ENCODE data around the gene GRM4.
"Not testable (repeated sequence)": the region's sequence is repeated elsewhere in the genome, so short reads cannot be mapped to it uniquely, and the experiment has no call there.

GRM4 gene

DNA sequence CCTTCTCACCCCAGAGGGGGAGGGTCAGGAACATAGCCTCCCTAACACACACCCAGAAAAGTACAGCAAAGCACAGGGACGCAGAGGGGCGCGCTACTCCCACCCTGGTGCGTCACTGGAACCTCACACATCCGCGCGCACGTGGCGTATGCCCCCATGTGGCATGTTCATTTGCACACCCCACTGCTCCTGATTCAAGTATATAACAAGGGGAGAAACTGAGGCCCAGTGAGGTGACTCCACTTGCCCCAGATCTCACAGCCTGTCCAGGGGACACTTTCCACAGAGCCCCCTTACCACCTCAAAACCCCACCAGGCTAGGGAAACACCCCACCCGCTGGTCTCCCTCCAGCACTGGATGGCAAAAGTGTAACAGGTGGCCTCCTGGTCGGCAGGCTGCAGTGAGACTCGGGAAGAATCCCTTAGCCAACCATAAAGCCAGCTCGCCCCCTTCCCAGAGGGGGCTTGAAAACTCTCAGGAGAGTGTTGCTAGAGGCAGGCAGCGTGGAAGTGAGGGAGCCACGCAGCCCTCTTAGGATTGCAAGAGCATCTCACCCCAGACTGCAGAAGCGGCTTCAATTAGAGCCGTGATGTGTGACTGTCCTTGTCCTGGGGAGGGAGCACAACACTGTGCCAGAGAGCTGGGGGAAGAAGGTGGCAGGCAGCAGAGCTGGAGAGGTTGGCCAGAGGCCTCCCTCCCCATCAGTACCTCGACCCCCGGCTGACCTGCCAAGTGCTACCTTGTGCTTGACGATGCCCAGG, at the start of gene GRM4:
Gene GRM4, minus strand, starts transcription at position 67 of the 762 bp plus-strand sequence. CDS start 12,591 bp downstream, outside the sequence.
- H3K36me3 ChIP-seq (ENCODE audit: insufficient read depth): no peaks in the 10 kb centered on the region
- no peak within 1 kb of the TSS for H2AFZ ChIP-seq (ENCODE audit: low read depth)
- no peak within 1 kb of the TSS for H3K4me3 ChIP-seq (IDR thresholded peaks at IDR 0.05; ENCODE audit: insufficient read depth, low read depth, low read length)
- TF ChIP-seq, protein P1, sequence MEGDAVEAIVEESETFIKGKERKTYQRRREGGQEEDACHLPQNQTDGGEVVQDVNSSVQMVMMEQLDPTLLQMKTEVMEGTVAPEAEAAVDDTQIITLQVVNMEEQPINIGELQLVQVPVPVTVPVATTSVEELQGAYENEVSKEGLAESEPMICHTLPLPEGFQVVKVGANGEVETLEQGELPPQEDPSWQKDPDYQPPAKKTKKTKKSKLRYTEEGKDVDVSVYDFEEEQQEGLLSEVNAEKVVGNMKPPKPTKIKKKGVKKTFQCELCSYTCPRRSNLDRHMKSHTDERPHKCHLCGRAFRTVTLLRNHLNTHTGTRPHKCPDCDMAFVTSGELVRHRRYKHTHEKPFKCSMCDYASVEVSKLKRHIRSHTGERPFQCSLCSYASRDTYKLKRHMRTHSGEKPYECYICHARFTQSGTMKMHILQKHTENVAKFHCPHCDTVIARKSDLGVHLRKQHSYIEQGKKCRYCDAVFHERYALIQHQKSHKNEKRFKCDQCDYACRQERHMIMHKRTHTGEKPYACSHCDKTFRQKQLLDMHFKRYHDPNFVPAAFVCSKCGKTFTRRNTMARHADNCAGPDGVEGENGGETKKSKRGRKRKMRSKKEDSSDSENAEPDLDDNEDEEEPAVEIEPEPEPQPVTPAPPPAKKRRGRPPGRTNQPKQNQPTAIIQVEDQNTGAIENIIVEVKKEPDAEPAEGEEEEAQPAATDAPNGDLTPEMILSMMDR (conservative IDR thresholded peaks at IDR 0.05; ENCODE audit: low read depth, low read length): no peak
- no peak within 1 kb of the TSS for H3K4me2 ChIP-seq
- no peak within 1 kb of the TSS for H3K27ac ChIP-seq
- H3K79me2 ChIP-seq (ENCODE audit: insufficient read depth, low read depth): no peaks in the 10 kb centered on the region
- H3K9ac ChIP-seq: no peak within 1 kb of the TSS
- no peaks in the 10 kb centered on the region for H3K4me1 ChIP-seq (ENCODE audit: low read depth, poor library complexity, severe bottlenecking)
- H4K20me1 ChIP-seq (ENCODE audit: insufficient read depth): no peaks in the 10 kb centered on the region
- peaks cover 46% of the 10 kb centered on the region; the same call in 1 of the 2 replicates for H3K27me3 ChIP-seq (ENCODE audit: insufficient read depth, low read depth)

DNA sequence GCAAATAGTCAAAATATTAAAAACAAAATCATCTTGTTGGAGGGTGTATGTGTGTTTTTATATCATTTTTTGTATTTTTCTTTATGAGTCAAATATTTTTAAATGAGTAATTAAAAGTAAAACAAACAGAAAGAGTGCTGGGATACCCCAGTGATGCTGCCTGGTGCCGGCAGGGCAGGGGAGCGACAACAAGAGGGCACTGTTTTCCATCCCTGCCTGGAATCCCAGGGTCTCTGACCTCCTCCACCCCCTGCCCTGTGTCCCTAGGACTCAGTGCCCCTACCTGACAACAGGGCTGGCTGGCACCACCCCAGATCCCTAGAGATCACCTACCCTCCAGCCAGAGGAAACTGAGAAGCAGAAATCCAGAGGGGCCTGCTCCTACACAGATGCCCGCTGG, 48.9 kb upstream of the GRM4 start:
- no peak overlapping the region for H3K9ac ChIP-seq
- TF ChIP-seq, protein P1 (conservative IDR thresholded peaks at IDR 0.05; ENCODE audit: low read depth, low read length): no peak
- no peak overlapping the region for H2AFZ ChIP-seq (ENCODE audit: low read depth)
- H3K27me3 ChIP-seq (ENCODE audit: insufficient read depth, low read depth): no peaks in the 10 kb centered on the region
- H3K27ac ChIP-seq: no peak overlapping the region
- H3K4me1 ChIP-seq (ENCODE audit: low read depth, poor library complexity, severe bottlenecking): no peaks in the 10 kb centered on the region
- no peak overlapping the region for H3K4me3 ChIP-seq (IDR thresholded peaks at IDR 0.05; ENCODE audit: insufficient read depth, low read depth, low read length)
- H3K36me3 ChIP-seq (ENCODE audit: insufficient read depth): no peaks in the 10 kb centered on the region
- H4K20me1 ChIP-seq (ENCODE audit: insufficient read depth): no peaks in the 10 kb centered on the region
- no peak overlapping the region for H3K4me2 ChIP-seq
- H3K79me2 ChIP-seq (ENCODE audit: insufficient read depth, low read depth): no peaks in the 10 kb centered on the region

DNA sequence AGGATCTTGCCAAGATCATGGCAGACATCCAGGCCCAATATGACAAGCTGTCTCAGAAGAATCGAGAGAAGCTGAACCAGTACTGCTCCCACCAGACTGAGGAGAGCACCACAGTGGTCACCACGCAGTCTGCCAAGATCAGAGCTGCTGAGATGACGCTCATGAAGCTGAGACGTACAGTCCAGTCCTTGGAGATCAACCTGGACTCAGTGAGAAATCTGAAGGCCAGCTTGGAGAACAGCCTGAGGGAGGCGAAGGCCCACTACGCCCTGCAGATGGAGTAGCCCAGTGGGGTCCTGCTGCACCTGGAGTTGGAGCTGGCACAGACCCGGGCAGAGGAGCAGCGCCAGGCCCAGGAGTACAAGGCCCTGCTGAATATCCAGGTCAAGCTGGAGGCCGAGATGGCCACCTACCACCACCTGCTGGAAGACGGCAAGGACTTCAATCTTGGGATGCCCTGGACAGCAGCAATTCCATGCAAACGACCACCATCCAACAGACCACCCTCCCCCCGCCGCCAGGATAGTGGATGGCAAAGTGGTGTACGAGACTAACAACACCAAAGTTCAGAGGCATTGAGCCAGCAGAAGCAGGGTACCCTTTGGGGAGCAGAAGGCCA, 44.7 kb upstream of the GRM4 start:
- TF ChIP-seq, protein P1 (conservative IDR thresholded peaks at IDR 0.05; ENCODE audit: low read depth, low read length): no peak
- Histone ChIP-seq H3K36me3 (ENCODE audit: insufficient read depth) (no peaks in the 10 kb centered on the region), H3K27me3 (ENCODE audit: insufficient read depth, low read depth) (no peaks in the 10 kb centered on the region), H3K4me3 (IDR thresholded peaks at IDR 0.05; ENCODE audit: insufficient read depth, low read depth, low read length) (no peak overlapping the region), H3K79me2 (ENCODE audit: insufficient read depth, low read depth) (no peaks in the 10 kb centered on the region), H3K4me2 (no peak overlapping the region), H3K9ac (no peak overlapping the region), H4K20me1 (ENCODE audit: insufficient read depth) (no peaks in the 10 kb centered on the region), H2AFZ (ENCODE audit: low read depth) (no peak overlapping the region), H3K27ac (no peak overlapping the region), H3K4me1 (ENCODE audit: low read depth, poor library complexity, severe bottlenecking) (no peaks in the 10 kb centered on the region)

DNA sequence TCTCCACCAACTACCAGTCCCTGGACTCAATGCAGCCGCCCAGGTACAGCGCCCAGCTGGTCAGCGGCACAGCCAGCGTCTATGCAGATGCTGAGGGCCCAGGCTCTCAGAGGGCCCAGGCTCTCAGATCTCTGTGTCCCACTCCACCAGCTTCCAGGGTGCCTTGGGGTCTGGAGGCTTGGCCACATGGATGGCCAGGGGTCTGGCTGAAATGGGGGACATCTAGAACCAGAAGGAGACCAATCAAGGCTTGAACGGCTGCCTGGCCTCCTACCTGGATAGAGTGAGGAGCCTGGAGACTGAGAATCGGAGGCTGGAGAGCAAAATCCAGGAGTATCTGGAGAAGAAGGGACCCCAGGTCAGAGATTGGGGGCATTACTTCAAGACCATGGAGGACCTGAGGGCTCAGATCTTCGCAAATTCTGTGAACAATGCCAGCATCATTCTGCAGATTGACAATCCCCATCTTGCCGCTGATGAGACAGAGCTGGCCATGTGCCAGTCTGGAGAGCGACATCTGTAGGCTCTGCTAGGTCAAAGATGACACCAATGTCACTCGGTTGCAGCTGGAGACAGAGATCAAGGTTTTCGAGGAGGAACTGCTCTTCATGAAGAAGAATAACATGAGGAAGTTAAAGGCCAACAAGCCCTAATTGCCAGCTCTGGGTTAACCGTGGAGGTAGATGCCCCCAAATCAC, 44.1 kb upstream of the GRM4 start:
- no peak overlapping the region for H3K4me2 ChIP-seq
- no peak overlapping the region for H2AFZ ChIP-seq (ENCODE audit: low read depth)
- no peak overlapping the region for H3K9ac ChIP-seq
- no peak overlapping the region for H3K4me3 ChIP-seq (IDR thresholded peaks at IDR 0.05; ENCODE audit: insufficient read depth, low read depth, low read length)
- H3K4me1 ChIP-seq (ENCODE audit: low read depth, poor library complexity, severe bottlenecking): no peaks in the 10 kb centered on the region
- no peaks in the 10 kb centered on the region for H4K20me1 ChIP-seq (ENCODE audit: insufficient read depth)
- TF ChIP-seq, protein P1 (conservative IDR thresholded peaks at IDR 0.05; ENCODE audit: low read depth, low read length): no peak
- H3K36me3 ChIP-seq (ENCODE audit: insufficient read depth): no peaks in the 10 kb centered on the region
- no peak overlapping the region for H3K27ac ChIP-seq
- no peaks in the 10 kb centered on the region for H3K79me2 ChIP-seq (ENCODE audit: insufficient read depth, low read depth)
- H3K27me3 ChIP-seq (ENCODE audit: insufficient read depth, low read depth): no peaks in the 10 kb centered on the region

DNA sequence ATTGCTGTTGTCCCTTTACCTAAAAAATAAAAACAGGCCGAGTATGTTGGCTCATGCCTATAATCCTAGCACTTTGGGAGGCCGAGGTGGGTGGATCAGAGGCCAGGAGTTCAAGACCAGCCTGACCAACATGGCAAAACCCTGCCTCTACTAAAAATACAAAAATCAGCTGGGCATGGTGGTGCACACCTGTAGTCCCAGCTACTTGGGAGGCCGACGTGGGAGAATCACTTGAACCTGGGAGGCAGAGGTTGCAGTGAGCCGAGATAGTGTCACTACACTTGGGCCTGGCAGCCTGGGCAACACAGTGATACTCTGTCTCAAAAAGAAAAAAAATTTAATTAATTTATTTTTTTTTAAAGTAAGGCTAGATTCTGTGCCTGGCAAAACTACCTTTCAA, 38.8 kb upstream of the GRM4 start:
- H3K4me1 ChIP-seq (ENCODE audit: low read depth, poor library complexity, severe bottlenecking); H3K79me2 ChIP-seq (ENCODE audit: insufficient read depth, low read depth); H3K4me3 ChIP-seq (IDR thresholded peaks at IDR 0.05; ENCODE audit: insufficient read depth, low read depth, low read length); H2AFZ ChIP-seq (ENCODE audit: low read depth); H3K27me3 ChIP-seq (ENCODE audit: insufficient read depth, low read depth); H3K36me3 ChIP-seq (ENCODE audit: insufficient read depth); H3K4me2 ChIP-seq; H4K20me1 ChIP-seq (ENCODE audit: insufficient read depth); H3K27ac ChIP-seq; H3K9ac ChIP-seq: not testable (repeated sequence)
